H1 (cell line): ENCODE measurements around the gene OSCP1. TPM values are rescaled to one million over a fixed set of nuclear protein-coding genes. Genes with fewer than 3 reads are reported as not detected.

ENCODE experiments used
- CTCF ChIA-PET: fragments of 300-600 bp; sonication (Branson Sonifier 250); formaldehyde crosslinking; loops from one replicate; lab custom pipeline; 2021; ENCODE audit not compliant: partially characterized antibody; lab: Charles Lee
- POLR2A ChIA-PET: fragments of 300-600 bp; sonication (Branson Sonifier 250); formaldehyde crosslinking; loops from one replicate; lab custom pipeline; 2021; ENCODE audit warnings: inconsistent platforms; ENCODE audit not compliant: partially characterized antibody; lab: Charles Lee
- DNase-seq, 2 experiments: peaks; one replicate each; pipeline versions ENCODE4 v3.0.0 to v3.0.0-alpha.2; 2010 to 2022; ENCODE audit warnings: low spot score in 2 of 2, low read depth in 1 of 2, mixed read lengths in 1 of 2
- FAIRE-seq: peaks from 2 replicates; lab custom pipeline; 2011; peaks lifted over from hg19 to GRCh38; lab: Jason Lieb, UNC
- H2AFZ ChIP-seq: 2 replicates; pipeline ENCODE4 v1.8.1; 2012; ENCODE audit warnings: low read length, inconsistent platforms
- H2AK5ac ChIP-seq: 2 replicates; pipeline ENCODE4 v1.6.1; 2013; ENCODE audit warnings: low read depth, low read length
- H2BK120ac ChIP-seq: replicated peaks from 2 replicates; pipeline ENCODE3; 2013; ENCODE audit warnings: low read depth, low read length, inconsistent platforms
- H2BK12ac ChIP-seq: 2 replicates; pipeline ENCODE4 v1.6.1; 2013; ENCODE audit warnings: low read depth, low read length
- H2BK15ac ChIP-seq: 2 replicates; pipeline ENCODE4 v1.6.1; 2013; ENCODE audit warnings: low read length
- H2BK20ac ChIP-seq: 2 replicates; pipeline ENCODE4 v1.6.1; 2013; ENCODE audit warnings: low read length
- H2BK5ac ChIP-seq: 2 replicates; pipeline ENCODE4 v1.6.1; 2013; ENCODE audit warnings: low read depth, low read length
- H3K14ac ChIP-seq: 2 replicates; pipeline ENCODE4 v1.6.1; 2013; ENCODE audit warnings: inconsistent platforms; ENCODE audit not compliant: insufficient read length
- H3K18ac ChIP-seq: 2 replicates; pipeline ENCODE4 v1.6.1; 2013; ENCODE audit warnings: low read length; ENCODE audit errors: extremely low read depth
- H3K23ac ChIP-seq: 2 replicates; pipeline ENCODE4 v1.6.1; 2013; ENCODE audit warnings: inconsistent platforms; ENCODE audit not compliant: insufficient read length
- H3K23me2 ChIP-seq: 2 replicates; pipeline ENCODE4 v1.6.1; 2013; ENCODE audit warnings: low read depth, low read length
- H3K27ac ChIP-seq: 2 replicates; pipeline ENCODE4 v1.6.1; 2011; ENCODE audit warnings: low read depth, low read length, inconsistent platforms
- H3K27me3 ChIP-seq, 4 experiments: replicated peaks in 1 of 4; 1 replicate in 1 of 4; 2 replicates in 3 of 4; pipeline versions ENCODE4 v1.6.1 to v1.8.1; 2011 to 2013; ENCODE audit warnings: low read length in 3 of 4, mild to moderate bottlenecking in 3 of 4, inconsistent platforms in 2 of 4, mixed read lengths in 2 of 4, moderate library complexity in 1 of 4; ENCODE audit not compliant: control insufficient read depth in 3 of 4, insufficient read depth in 3 of 4; ENCODE audit errors: extremely low read depth in 1 of 4
- H3K36me3 ChIP-seq, 4 experiments: 2 replicates each; pipeline versions ENCODE4 v1.6.1 to v1.8.1; 2011 to 2013; ENCODE audit warnings: mild to moderate bottlenecking in 4 of 4, low read length in 3 of 4, moderate library complexity in 2 of 4, control low read depth in 1 of 4, inconsistent platforms in 1 of 4; ENCODE audit not compliant: insufficient read depth in 4 of 4, control insufficient read depth in 2 of 4
- H3K4ac ChIP-seq: replicated peaks from 2 replicates; pipeline ENCODE3; 2013; ENCODE audit warnings: low read length, low read depth, mixed read lengths, inconsistent platforms; ENCODE audit not compliant: insufficient read length
- H3K4me1 ChIP-seq, 4 experiments: replicated peaks in 1 of 4; 1 replicate in 1 of 4; 2 replicates in 3 of 4; pipeline versions ENCODE4 v1.6.1 to v1.8.1; 2011 to 2013; ENCODE audit warnings: low read length in 3 of 4, inconsistent platforms in 2 of 4, mixed read lengths in 1 of 4; ENCODE audit not compliant: insufficient read depth in 4 of 4, control insufficient read depth in 3 of 4
- H3K4me2 ChIP-seq, 2 experiments: 2 replicates each; pipeline versions ENCODE4 v1.6.1 to v1.8.1; 2011 to 2013; ENCODE audit warnings: low read depth in 2 of 2, low read length in 2 of 2, control low read depth in 1 of 2, inconsistent platforms in 1 of 2, mild to moderate bottlenecking in 1 of 2; ENCODE audit not compliant: insufficient read depth in 1 of 2
- H3K4me3 ChIP-seq, 4 experiments: fragments of 200-600, 300-600 bp in 1 of 4; sonication (generic), shearing (Covaris generic), sonication (Bioruptor Twin) in 1 of 4; 2 replicates each; pipeline versions ENCODE4 v1.5.1 to v1.8.1; 2011 to 2016; ENCODE audit warnings: low read length in 4 of 4, low read depth in 3 of 4, control low read depth in 2 of 4, inconsistent platforms in 2 of 4, mild to moderate bottlenecking in 2 of 4, mixed read lengths in 1 of 4, moderate library complexity in 1 of 4; ENCODE audit not compliant: insufficient read depth in 2 of 4; ENCODE audit errors: extremely low read depth in 1 of 4
- H3K56ac ChIP-seq: replicated peaks from 2 replicates; pipeline ENCODE3; 2013; ENCODE audit warnings: low read depth, mild to moderate bottlenecking, mixed read lengths, low read length, inconsistent platforms; ENCODE audit not compliant: insufficient read length
- H3K79me1 ChIP-seq: 2 replicates; pipeline ENCODE4 v1.6.1; 2013; ENCODE audit warnings: low read depth, low read length, control low read depth
- H3K79me2 ChIP-seq, 2 experiments: 2 replicates each; pipeline versions ENCODE4 v1.6.1 to v1.8.1; 2012 to 2013; ENCODE audit warnings: low read length in 2 of 2, mild to moderate bottlenecking in 2 of 2, inconsistent platforms in 1 of 2; ENCODE audit not compliant: insufficient read depth in 2 of 2, control insufficient read depth in 1 of 2
- H3K9ac ChIP-seq, 4 experiments: replicated peaks in 1 of 4; 1 replicate in 1 of 4; 2 replicates in 3 of 4; pipeline versions ENCODE4 v1.6.1 to v1.8.1; 2011 to 2013; ENCODE audit warnings: low read depth in 3 of 4, low read length in 3 of 4, control low read depth in 2 of 4, mild to moderate bottlenecking in 2 of 4, moderate library complexity in 2 of 4, inconsistent platforms in 1 of 4; ENCODE audit errors: extremely low read depth in 1 of 4
- H3K9me3 ChIP-seq, 2 experiments: 2 replicates each; pipeline versions ENCODE4 v1.6.1 to v1.8.1; 2012 to 2013; ENCODE audit warnings: mild to moderate bottlenecking in 2 of 2, moderate library complexity in 2 of 2, control low read depth in 1 of 2, inconsistent platforms in 1 of 2, low read depth in 1 of 2, low read length in 1 of 2, mixed read lengths in 1 of 2; ENCODE audit not compliant: insufficient read depth in 2 of 2
- H4K20me1 ChIP-seq, 2 experiments: replicated peaks in 1 of 2; 2 replicates each; pipeline versions ENCODE3 to v1.8.1; 2011 to 2013; ENCODE audit warnings: inconsistent platforms in 2 of 2, low read length in 2 of 2, mild to moderate bottlenecking in 1 of 2; ENCODE audit not compliant: insufficient read depth in 2 of 2, control insufficient read depth in 1 of 2
- H4K5ac ChIP-seq: 2 replicates; pipeline ENCODE4 v1.6.1; 2013; ENCODE audit warnings: low read length, low read depth, mixed read lengths, inconsistent platforms; ENCODE audit not compliant: insufficient read length
- H4K8ac ChIP-seq: 2 replicates; pipeline ENCODE4 v1.8.0; 2013; ENCODE audit warnings: mild to moderate bottlenecking, moderate library complexity, low read length, inconsistent platforms; ENCODE audit not compliant: insufficient read depth; ENCODE audit errors: extremely low read depth
- H4K91ac ChIP-seq: replicated peaks from 2 replicates; pipeline ENCODE3; 2013; ENCODE audit warnings: low read length, mixed read lengths, inconsistent platforms; ENCODE audit not compliant: insufficient read length
- BCL11A ChIP-seq, 2 experiments: IDR thresholded peaks; one replicate each; pipeline ENCODE4 v1.6.1; 2011; ENCODE audit warnings: low read depth in 2 of 2, low read length in 2 of 2, mild to moderate bottlenecking in 2 of 2
- CBX5 ChIP-seq: fragments of 300-800, 300-1000 bp; sonication (generic); IDR thresholded peaks from 2 replicates; pipeline ENCODE4 v1.7.1; 2016; ENCODE audit warnings: antibody characterized with exemption, low read length, low read depth
- CEBPB ChIP-seq: IDR thresholded peaks from 2 replicates; pipeline ENCODE4 v1.6.1; 2012; ENCODE audit warnings: low read depth, low read length
- CREB1 ChIP-seq: IDR thresholded peaks from 2 replicates; pipeline ENCODE4 v1.6.1; 2012; ENCODE audit warnings: inconsistent platforms
- EZH2 ChIP-seq: fragments of 200-600 bp; sonication (generic); IDR thresholded peaks from 2 replicates; pipeline ENCODE4 v1.7.1; 2012; ENCODE audit warnings: low read depth, mild to moderate bottlenecking, moderate library complexity, low read length, inconsistent platforms; ENCODE audit not compliant: severe bottlenecking
- GABPA ChIP-seq: IDR thresholded peaks from 2 replicates; pipeline ENCODE4 v1.6.1; 2011; ENCODE audit warnings: mild to moderate bottlenecking, low read length, moderate library complexity, borderline replicate concordance; ENCODE audit not compliant: insufficient read depth
- NRF1 ChIP-seq: IDR thresholded peaks from 2 replicates; pipeline ENCODE4 v1.6.1; 2011; ENCODE audit warnings: mild to moderate bottlenecking, low read depth, low read length, improper control_type of control experiment
- RXRA ChIP-seq: IDR thresholded peaks from 2 replicates; pipeline ENCODE4 v1.6.1; 2011; ENCODE audit warnings: low read depth, mild to moderate bottlenecking, low read length, moderate library complexity; ENCODE audit not compliant: insufficient read depth
- SIN3A ChIP-seq, 2 experiments: IDR thresholded peaks in 1 of 2; conservative IDR thresholded peaks in 1 of 2; 2 replicates each; pipeline ENCODE4 v1.6.1; 2011 to 2012; ENCODE audit warnings: low read length in 2 of 2, improper control_type of control experiment in 1 of 2, low read depth in 1 of 2, mild to moderate bottlenecking in 1 of 2
- SP4 ChIP-seq: IDR thresholded peaks from 2 replicates; pipeline ENCODE4 v1.6.1; 2012; ENCODE audit warnings: low read length, inconsistent platforms
- SUZ12 ChIP-seq: fragments of 200-600 bp; sonication (generic); IDR thresholded peaks from 2 replicates; pipeline ENCODE4 v1.6.1; 2012; ENCODE audit warnings: mild to moderate bottlenecking, inconsistent platforms, low read length, moderate library complexity, mixed read lengths
- TAF1 ChIP-seq: IDR thresholded peaks from 2 replicates; pipeline ENCODE4 v1.6.1; 2011; ENCODE audit warnings: mild to moderate bottlenecking, low read depth, low read length
- TCF12 ChIP-seq: IDR thresholded peaks from 2 replicates; pipeline ENCODE4 v1.6.1; 2011; ENCODE audit warnings: low read depth, mild to moderate bottlenecking, low read length
- YY1 ChIP-seq: IDR thresholded peaks from 2 replicates; pipeline ENCODE4 v1.6.1; 2011; ENCODE audit warnings: low read depth, mild to moderate bottlenecking, low read length
- polyA plus RNA-seq, 7 experiments: library from polyadenylated mRNA; depleted of rRNA in 3 of 7; stranded (reverse) in 5 of 7; unstranded in 2 of 7; fragments of >200 nt in 5 of 7; fragments of 200-250 nt in 2 of 7; gene quantifications; 1 replicate in 5 of 7; 2 replicates in 1 of 7; 4 replicates in 1 of 7; pipeline versions ENCODE4 v1.2.1 to v1.2.3, GENCODE V29; 2011 to 2013; ENCODE audit warnings: missing spikeins in 2 of 7, mixed read lengths in 2 of 7
- total RNA-seq: library from RNA; stranded (reverse); fragmentation: NEBNext Ultra II Directional; extraction: Animal tissue kit (Norgen Biotek cat#: 25700); gene quantifications from 2 replicates; pipeline ENCODE4 v1.2.1, GENCODE V29; 2021
- TF ChIP-seq, protein P1 (sequence below): IDR thresholded peaks from 2 replicates; pipeline ENCODE4 v1.6.1; 2012; ENCODE audit warnings: low read length, inconsistent platforms

Gene OSCP1
- total and polyA plus RNA-seq, 2 of the 8 experiments (the other 6 are each of a cell fraction or from before 2014, with no cell fraction given) = 1.8 to 3.3 TPM

DNA sequence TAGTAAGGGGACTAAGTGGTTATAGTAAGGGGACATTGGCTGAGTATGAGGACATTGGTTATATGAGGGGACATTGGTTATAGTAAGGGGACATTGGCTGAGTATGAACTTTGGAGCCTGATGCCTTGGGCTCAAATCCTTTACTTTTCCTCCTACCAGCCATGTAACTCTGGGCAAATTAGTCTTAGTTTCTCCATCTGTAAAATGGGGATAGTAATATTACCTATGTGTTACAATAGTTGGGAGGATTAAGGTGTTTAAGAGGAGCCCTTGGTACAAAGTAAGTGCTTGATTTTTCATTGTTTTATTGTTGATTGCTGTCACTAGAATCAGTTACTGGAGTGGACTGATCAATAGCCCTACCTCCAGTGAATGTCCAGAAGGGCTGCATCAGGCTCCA lies 2.8 kb downstream of the OSCP1 start:
- no peak overlapping the region for H2BK120ac ChIP-seq
- H4K20me1 ChIP-seq = no peaks in the 10 kb centered on the region
- no peak overlapping the region for H4K5ac ChIP-seq
- DNase-seq = no peak
- H2BK20ac ChIP-seq = no peak overlapping the region
- H2BK12ac ChIP-seq = no peak overlapping the region
- no peaks in the 10 kb centered on the region; a peak in 1 of 7 replicates for H3K4me1 ChIP-seq
- no peaks in the 10 kb centered on the region for H3K79me1 ChIP-seq
- H3K56ac ChIP-seq = no peak overlapping the region
- H3K36me3 ChIP-seq = no peaks in the 10 kb centered on the region
- no peak overlapping the region for H3K14ac ChIP-seq
- no peak overlapping the region for H3K9ac ChIP-seq
- H4K91ac ChIP-seq = no peak overlapping the region
- H3K4me3 ChIP-seq = no peak overlapping the region
- H2AK5ac ChIP-seq = no peak overlapping the region
- H2BK5ac ChIP-seq = no peak overlapping the region
- no peaks in the 10 kb centered on the region for H3K9me3 ChIP-seq
- H2BK15ac ChIP-seq = no peak overlapping the region
- no peak overlapping the region for H4K8ac ChIP-seq
- H2AFZ ChIP-seq = no peak overlapping the region
- no peaks in the 10 kb centered on the region for H3K79me2 ChIP-seq
- H3K23ac ChIP-seq = no peak overlapping the region
- POLR2A ChIA-PET = no interaction called here
- no peak overlapping the region for H3K18ac ChIP-seq
- FAIRE-seq = no peak
- no peak overlapping the region for H3K4me2 ChIP-seq
- CTCF ChIA-PET = interaction anchor here (0.7 to 3.5 kb wide), 3 partner anchors 12 to 68 kb away, joined by 3 to 11 read pairs (median 3); no protein-coding TSS in a partner anchor
- no peaks in the 10 kb centered on the region; the same call in 1 of the 2 replicates for H3K23me2 ChIP-seq
- H3K27ac ChIP-seq = no peak overlapping the region
- H3K4ac ChIP-seq = no peak overlapping the region
- no peaks in the 10 kb centered on the region for H3K27me3 ChIP-seq
- TF ChIP-seq TAF1 (no peak), RXRA (no peak), GABPA (no peak), CEBPB (no peak), EZH2 (no peak), SUZ12 (no peak), SIN3A (conservative IDR thresholded peaks at IDR 0.05 in 1 of 2, IDR thresholded peaks at IDR 0.05 in 1 of 2; ENCODE audit: low read depth in 1 of 2, low read length in 2 of 2) (no peak), TCF12 (no peak), CBX5 (no peak), NRF1 (no peak), SP4 (no peak), BCL11A (IDR thresholded peaks at IDR 0.05; ENCODE audit: low read depth in 2 of 2, low read length in 2 of 2) (no peak), CREB1 (no peak), YY1 (no peak)
- TF ChIP-seq, protein P1, sequence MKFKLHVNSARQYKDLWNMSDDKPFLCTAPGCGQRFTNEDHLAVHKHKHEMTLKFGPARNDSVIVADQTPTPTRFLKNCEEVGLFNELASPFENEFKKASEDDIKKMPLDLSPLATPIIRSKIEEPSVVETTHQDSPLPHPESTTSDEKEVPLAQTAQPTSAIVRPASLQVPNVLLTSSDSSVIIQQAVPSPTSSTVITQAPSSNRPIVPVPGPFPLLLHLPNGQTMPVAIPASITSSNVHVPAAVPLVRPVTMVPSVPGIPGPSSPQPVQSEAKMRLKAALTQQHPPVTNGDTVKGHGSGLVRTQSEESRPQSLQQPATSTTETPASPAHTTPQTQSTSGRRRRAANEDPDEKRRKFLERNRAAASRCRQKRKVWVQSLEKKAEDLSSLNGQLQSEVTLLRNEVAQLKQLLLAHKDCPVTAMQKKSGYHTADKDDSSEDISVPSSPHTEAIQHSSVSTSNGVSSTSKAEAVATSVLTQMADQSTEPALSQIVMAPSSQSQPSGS = no peak
